Transverse colon (tissue), 3 donors: ENCODE data around the gene DIP2A.

Experiments used
- CTCF ChIP-seq, 5 experiments: fragments of 200-600 bp in 3 of 5; fragments of 450-650 bp in 2 of 5; sonication (generic) in 3 of 5; IDR thresholded peaks; 1 replicate in 2 of 5; 2 replicates in 3 of 5; pipeline ENCODE4 v1.5.1; 2016 to 2017; ENCODE audit warnings: antibody characterized with exemption in 5 of 5, inconsistent platforms in 3 of 5, mild to moderate bottlenecking in 2 of 5, moderate library complexity in 1 of 5
- EP300 ChIP-seq: sonication (generic); formaldehyde crosslinking; IDR thresholded peaks from one replicate; pipeline ENCODE4 v1.6.1; 2017; ENCODE audit warnings: antibody characterized with exemption, low read depth
- POLR2A ChIP-seq: fragments of 450-650 bp; IDR thresholded peaks from one replicate; pipeline ENCODE4 v1.6.1; 2016; ENCODE audit warnings: antibody characterized with exemption, mild to moderate bottlenecking, moderate library complexity

- no peak for TF ChIP-seq EP300
- no peak for TF ChIP-seq CTCF (IDR thresholded peaks at IDR 0.05)
- TF ChIP-seq POLR2A: no peak
Measured at GRCh38 chr21:46411236-46411635, 47.5 kb upstream of the DIP2A start.
